VCaP (cell line): ENCODE results near the gene ABCA13.

Experiments
- H3K27ac ChIP-seq: fragments of 450-650 bp; 2 replicates; pipeline ENCODE4 v1.5.1; 2017
- CTCF ChIP-seq: fragments of 450-650 bp; conservative IDR thresholded peaks from 2 replicates; pipeline ENCODE4 v1.5.1; 2017; ENCODE audit warnings: mild to moderate bottlenecking, moderate library complexity

ABCA13 gene

GRCh38 chr7:48285373-48285772, 114.1 kb downstream of the ABCA13 start:
- TF ChIP-seq CTCF, result no peak
- H3K27ac ChIP-seq, result no peak overlapping the region

DNA sequence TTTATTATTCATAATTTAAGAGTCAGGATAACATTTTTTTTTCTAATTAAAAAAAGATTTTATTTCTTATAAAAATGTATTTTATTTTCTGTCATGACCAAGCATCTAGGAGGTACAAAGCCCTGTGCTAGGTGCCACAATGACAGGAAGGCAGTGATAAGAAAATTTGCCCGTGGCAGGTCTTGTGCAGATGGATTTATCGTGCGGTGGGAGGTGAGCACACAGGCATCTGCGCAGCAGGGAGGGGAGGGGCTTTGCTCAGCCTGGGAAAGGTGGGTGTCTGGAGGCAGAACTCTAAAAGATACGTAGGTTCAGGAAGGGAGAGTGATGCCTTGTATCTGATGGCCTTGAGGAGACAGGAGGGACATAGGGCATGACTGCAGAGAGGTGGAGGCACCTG, 115.6 kb downstream of the ABCA13 start:
- no peak for TF ChIP-seq CTCF
- H3K27ac ChIP-seq, result no peak overlapping the region

DNA sequence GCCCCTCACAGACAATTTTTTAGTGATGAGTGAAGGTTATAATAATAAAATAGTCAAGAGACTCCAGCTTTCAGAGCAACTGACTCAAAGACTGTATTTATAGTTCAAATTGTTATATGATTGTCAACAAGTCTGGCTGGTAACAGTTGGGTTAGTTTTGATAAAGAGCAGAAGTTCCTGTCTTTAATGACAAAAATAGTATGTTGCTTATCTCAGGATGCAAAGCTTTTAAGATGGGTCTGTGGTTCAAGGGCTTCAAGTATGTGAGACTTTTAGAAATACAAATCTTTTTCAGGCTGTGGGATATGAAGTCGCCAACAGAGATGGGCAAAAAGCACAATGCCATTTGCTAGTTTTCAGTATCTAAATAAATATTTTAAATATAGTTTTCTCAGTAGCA, 118.4 kb downstream of the ABCA13 start:
- H3K27ac ChIP-seq, result no peak overlapping the region
- TF ChIP-seq CTCF, result no peak

DNA sequence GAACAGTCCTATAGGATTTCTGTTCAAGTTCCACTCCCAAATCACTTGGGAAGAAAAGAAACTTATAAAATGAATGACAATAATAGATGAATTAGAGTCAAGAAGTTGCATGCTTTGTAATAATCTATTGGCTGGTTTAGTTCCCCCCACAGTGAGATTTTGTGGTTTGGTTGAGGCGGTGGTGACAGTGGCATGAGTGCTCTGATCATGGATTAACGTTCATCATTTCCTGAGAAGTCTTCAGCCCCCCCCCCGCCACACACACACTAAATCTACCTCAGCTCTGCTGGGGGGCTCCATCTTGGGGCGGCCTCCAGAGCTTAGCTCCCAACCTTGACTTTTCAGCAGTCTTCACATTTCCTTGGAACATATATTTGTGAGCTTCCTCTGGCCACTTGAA, 121.7 kb downstream of the ABCA13 start:
- no peak for TF ChIP-seq CTCF
- no peak overlapping the region for H3K27ac ChIP-seq

DNA sequence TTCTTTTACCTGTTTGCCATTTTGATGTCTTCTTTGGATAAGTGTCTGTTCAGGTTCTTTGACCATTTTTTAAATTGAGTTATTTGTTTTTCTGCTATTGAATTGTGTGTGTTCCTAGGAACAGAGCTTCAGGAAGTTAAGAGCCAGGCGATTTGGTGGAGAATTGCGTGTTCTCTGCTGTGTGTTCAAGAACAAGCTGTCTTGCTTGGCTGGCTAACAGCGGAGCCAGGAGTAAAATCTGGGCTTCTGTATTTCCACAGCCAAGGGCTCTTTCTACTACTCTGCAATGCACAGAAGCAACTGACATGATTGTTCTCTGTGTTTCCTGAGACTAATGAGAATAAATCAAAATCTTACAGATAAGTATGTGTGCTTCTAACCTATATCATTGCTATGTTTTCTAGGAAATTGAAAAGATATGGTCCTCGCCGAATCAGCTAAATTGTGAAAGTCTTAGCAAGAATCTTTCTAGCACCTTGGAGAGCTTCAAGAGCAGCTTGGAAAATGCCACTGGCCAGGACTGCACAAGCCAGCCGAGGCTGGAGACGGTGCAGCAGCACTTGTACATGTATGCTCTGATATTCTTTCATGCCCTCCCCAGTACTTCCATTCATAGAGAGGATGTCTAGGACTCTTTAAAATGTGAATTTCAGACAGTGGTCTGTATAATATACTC, 124.2 kb downstream of the ABCA13 start:
- TF ChIP-seq CTCF, result no peak

DNA sequence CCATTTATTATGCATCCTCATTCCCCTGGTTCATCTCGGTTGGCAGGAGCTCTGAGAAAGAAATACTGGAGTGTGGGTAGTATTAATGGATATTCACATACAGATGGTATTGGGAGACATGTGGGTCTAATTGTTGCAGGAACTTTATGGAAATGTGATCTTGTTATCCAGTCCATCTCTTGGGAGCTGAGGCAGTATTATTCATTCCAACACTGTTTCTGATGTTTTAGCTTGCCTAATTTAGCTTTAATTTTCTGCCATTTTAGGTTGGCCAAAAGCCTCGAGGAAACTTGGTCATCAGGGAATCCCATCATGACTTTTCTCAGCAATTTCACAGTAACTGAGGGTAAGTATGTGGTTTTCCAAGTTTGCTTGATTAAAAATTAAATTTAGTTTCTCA, 125.7 kb downstream of the ABCA13 start:
- no peak for TF ChIP-seq CTCF

More for the DNA sequence above, 124.2 kb downstream of the ABCA13 start:
- H3K27ac ChIP-seq, result no peak overlapping the region; the same call in 1 of the 2 replicates

DNA sequence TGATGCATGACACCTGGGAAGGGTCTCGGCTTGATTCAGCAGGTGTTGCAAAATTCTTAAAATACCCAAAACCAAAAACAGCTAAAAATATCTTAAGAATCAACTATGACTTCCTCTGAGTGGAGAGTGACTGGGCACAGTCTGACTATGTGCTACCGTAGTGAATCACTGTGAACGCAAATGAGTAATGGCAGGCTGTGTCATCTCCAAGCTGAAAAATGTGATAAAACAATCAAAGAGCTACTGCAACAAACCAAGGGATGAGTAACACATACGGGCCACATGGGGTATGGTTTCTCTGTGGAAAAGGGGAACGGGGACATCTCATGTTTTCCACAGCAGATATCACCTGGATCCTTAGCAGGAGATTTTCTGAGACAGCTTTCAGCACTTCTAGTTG, 127.5 kb downstream of the ABCA13 start:
- no peak overlapping the region for H3K27ac ChIP-seq
- TF ChIP-seq CTCF, result no peak

More for the DNA sequence above, 125.7 kb downstream of the ABCA13 start:
- no peak overlapping the region for H3K27ac ChIP-seq
